Mucosa of rectum (tissue), 2 donors: Measurements from ENCODE around the gene LRP2BP.

Source experiments
- H3K27ac ChIP-seq, 2 donors: one replicate each; pipeline ENCODE4 v1.7.0; 2013; ENCODE audit warnings: inconsistent platforms in 2 of 2, low read depth in 2 of 2, low read length in 2 of 2
- H3K27me3 ChIP-seq, 2 donors: one replicate each; pipeline ENCODE4 v1.7.0; 2013; ENCODE audit warnings: low read length in 2 of 2; ENCODE audit not compliant: control insufficient read depth in 2 of 2, insufficient read depth in 2 of 2
- H3K36me3 ChIP-seq, 2 donors: one replicate each; pipeline ENCODE4 v1.7.0; 2013; ENCODE audit warnings: low read length in 2 of 2; ENCODE audit not compliant: control insufficient read depth in 2 of 2, insufficient read depth in 2 of 2
- H3K4me1 ChIP-seq, 2 donors: one replicate each; pipeline ENCODE4 v1.7.0; 2013; ENCODE audit warnings: low read length in 2 of 2, mild to moderate bottlenecking in 1 of 2; ENCODE audit not compliant: control insufficient read depth in 2 of 2, insufficient read depth in 2 of 2
- H3K4me3 ChIP-seq, 2 donors: one replicate each; pipeline ENCODE4 v1.7.0; 2013; ENCODE audit warnings: low read length in 2 of 2
- H3K9ac ChIP-seq, 2 donors: one replicate each; pipeline ENCODE4 v1.7.0; 2013; ENCODE audit warnings: low read length in 2 of 2, low read depth in 1 of 2, mild to moderate bottlenecking in 1 of 2
- H3K9me3 ChIP-seq, 2 donors: one replicate each; pipeline ENCODE4 v1.7.0; 2013; ENCODE audit warnings: low read length in 2 of 2; ENCODE audit not compliant: control insufficient read depth in 2 of 2
- donor health status: healthy.
- donor health status: Normal muscosa, but diverticular disease.

LRP2BP gene

DNA sequence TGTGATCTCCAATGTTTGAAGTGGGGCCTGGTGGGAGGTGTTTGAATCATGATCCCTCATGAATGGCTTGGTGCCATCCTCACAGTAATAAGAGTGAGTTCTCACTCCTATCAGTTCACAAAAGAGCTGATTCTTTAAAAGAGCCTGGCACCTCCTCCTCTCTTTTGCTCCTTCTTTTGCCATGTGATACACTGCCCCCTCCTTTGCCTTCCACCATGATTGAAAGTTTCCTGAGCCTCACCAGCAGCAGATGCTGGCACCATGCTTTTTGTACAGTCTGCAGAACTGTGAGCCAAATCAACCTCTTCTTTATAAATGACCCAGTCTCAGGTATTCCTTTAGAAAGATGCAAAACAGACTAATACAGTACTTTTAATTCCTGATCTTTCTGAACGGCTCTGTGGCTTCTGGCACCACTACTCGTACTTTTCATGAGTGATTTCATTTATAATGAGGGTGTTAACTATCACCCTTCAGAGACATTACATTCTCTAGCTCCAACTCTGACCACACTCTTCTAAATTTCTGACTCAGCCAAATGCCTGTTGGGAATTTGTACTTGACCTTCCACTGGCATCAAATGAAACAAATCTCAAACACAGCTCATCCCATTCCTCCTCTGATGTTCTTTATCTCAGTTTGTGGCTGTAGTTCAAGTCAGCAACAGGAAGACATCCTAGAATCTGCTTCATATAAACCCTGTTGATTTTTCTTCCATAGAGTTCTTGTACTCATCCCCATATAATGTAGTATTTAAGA, 25.8 kb upstream of the LRP2BP start:
- H3K27ac ChIP-seq, result no peak overlapping the region
- H3K9me3 ChIP-seq, result no peaks in the 10 kb centered on the region
- peaks cover 9 to 12% of the 10 kb centered on the region in 2 donors for H3K4me1 ChIP-seq
- no peak overlapping the region for H3K9ac ChIP-seq
- H3K36me3 ChIP-seq, result peaks cover 11 to 12% of the 10 kb centered on the region in 2 donors
- H3K27me3 ChIP-seq, result no peaks in the 10 kb centered on the region
- no peak overlapping the region for H3K4me3 ChIP-seq

DNA sequence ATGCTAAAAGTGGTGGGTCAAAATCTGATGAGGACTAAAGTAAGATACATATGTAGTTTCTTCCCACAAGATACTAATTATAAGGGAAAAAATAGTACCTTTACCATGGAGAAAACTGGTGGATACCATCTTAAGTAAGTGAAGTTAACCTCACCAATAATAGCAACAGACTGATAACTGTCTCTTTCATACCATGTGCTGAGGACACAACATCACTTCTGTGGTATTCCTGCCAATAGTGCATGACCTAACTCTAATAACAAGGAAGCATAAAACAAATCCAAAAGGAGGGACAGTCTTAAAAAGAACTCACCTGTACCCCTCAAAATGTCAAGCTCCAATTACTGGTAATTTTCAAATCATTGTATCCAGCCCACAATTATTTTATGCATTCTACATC, 21.2 kb upstream of the LRP2BP start:
- Histone ChIP-seq H3K4me3 (no peak overlapping the region), H3K27ac (no peak overlapping the region), H3K4me1 (no peaks in the 10 kb centered on the region), H3K9ac (no peak overlapping the region), H3K36me3 (peaks cover 32 to 38% of the 10 kb centered on the region in 2 donors), H3K27me3 (no peaks in the 10 kb centered on the region), H3K9me3 (no peaks in the 10 kb centered on the region)

DNA sequence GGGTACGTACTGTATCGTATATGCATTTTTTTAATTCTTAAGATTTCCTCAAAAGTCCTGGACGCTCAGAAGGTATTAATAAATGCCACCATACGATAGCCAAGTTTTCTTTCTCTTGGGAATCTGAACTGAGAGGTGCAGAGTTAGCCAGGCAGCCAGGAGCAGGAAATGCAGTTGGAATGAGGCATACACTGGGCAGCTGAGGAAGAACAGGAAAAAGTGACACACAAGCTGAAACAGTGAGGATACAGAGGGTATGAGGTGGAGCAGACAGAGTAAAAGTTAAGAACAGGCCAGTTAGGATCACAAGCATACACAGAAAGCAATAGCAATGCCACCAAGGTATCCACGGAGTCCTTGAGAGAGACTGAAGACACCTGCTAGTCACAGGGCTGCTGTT, 16.7 kb upstream of the LRP2BP start:
- Histone ChIP-seq H3K27me3 (no peaks in the 10 kb centered on the region), H3K9me3 (no peaks in the 10 kb centered on the region), H3K4me3 (no peak overlapping the region), H3K9ac (no peak overlapping the region), H3K36me3 (peaks cover 43 to 47% of the 10 kb centered on the region in 2 donors), H3K4me1 (peaks cover 0 to 3% of the 10 kb centered on the region in 2 donors), H3K27ac (no peak overlapping the region)

DNA sequence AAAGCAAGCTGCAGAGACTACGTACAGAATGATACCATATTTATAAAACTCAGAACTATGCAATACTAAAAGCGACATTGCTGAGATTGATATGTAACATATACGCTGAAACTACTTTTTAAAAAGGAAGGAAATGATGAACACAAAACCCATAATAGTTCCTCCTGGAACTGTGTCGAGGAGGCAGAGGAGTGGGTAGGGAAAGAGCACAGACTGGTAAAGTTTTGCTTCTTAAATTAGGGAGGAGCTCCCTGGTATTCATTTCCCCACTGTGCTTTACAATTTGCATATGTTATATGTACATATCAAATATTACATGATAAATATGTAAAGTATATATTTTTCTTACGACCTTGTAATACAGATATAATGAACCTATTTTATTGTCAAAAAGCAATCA, 16.1 kb upstream of the LRP2BP start:
- Histone ChIP-seq H3K9ac (no peak overlapping the region), H3K27ac (no peak overlapping the region), H3K27me3 (no peaks in the 10 kb centered on the region), H3K4me3 (no peak overlapping the region), H3K9me3 (no peaks in the 10 kb centered on the region), H3K36me3 (peaks cover 39 to 42% of the 10 kb centered on the region in 2 donors), H3K4me1 (peaks cover 0 to 3% of the 10 kb centered on the region in 2 donors)

DNA sequence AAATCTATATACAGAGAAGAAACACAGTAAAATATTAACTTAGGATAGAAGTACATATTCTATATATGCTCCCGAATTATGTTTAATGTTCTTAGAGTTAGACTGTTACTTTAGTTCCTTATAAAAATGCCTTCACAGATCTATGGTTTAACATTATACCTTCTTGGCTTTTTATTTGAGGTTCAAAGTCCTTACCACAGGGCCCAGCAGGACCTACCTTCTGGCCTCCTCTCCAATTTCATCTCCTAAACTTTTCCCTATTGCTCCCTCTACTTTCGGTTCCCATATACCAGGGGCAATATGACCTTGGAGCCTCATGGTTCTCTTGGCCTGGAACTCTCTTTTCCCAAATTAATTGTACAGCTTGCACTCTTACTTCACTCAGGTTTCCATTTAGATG, 12.7 kb upstream of the LRP2BP start:
- Histone ChIP-seq H3K4me3 (no peak overlapping the region), H3K36me3 (peaks cover 34 to 36% of the 10 kb centered on the region in 2 donors)

DNA sequence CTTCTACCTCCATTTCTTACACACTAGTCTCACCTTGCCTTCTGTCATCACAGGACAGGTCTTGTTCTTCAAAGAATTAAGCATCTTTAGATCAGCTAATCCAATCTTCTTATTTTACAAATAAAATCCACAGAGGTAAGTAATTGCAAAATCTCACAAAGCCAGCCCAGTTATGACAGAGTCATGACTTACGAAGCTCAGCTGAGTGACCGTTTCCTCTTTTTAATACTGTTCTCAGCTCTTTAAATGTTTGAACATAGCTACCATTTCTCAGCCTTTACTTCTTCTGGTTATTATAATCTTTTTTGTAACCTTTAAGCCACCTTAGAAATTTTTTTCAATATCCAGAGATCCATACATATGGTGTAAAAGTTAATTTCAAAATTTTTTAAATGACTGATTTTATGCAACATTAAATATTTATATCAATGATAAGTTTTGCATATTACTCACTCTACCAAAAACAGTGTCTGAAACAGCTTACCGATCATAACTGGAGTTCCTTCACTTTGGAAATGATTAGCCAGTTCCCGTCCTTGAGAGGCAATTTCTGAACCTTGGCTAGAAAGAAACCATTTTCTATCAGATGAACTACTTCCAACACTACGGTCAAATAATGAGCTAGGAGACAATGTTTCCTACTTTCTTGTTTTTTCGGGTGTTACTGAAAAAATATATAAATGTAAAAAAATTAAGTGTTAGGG, 9.7 kb upstream of the LRP2BP start:
- H3K9ac ChIP-seq, result no peak overlapping the region
- H3K27me3 ChIP-seq, result no peaks in the 10 kb centered on the region
- H3K4me3 ChIP-seq, result no peak overlapping the region
- H3K4me1 ChIP-seq, result peaks cover 0 to 3% of the 10 kb centered on the region in 2 donors
- no peak overlapping the region for H3K27ac ChIP-seq
- no peaks in the 10 kb centered on the region for H3K9me3 ChIP-seq
- peaks cover 34 to 46% of the 10 kb centered on the region in 2 donors for H3K36me3 ChIP-seq

More for the DNA sequence above, 12.7 kb upstream of the LRP2BP start:
- Histone ChIP-seq H3K4me1 (peaks cover 0 to 3% of the 10 kb centered on the region in 2 donors), H3K9ac (no peak overlapping the region), H3K27ac (no peak overlapping the region), H3K27me3 (no peaks in the 10 kb centered on the region), H3K9me3 (no peaks in the 10 kb centered on the region)

DNA sequence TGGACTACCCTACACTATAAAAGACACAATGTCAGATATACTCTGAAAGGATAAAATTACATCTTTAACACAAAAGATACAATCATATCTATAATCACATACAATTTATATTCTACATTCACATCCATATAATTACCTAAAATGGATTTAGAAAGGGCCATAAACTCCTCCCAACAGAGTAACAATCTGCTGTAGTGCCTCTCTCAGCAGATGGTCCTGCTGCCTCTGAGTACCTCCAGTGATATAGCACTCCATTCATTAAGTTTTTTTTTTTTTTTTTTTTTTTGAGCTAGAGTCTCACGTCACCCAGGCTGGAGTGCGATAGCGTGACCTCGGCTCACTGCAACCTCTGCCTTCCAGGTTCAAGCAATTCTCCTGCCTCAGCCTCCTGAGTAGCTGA, 8.3 kb upstream of the LRP2BP start:
- no peak overlapping the region for H3K27ac ChIP-seq

DNA sequence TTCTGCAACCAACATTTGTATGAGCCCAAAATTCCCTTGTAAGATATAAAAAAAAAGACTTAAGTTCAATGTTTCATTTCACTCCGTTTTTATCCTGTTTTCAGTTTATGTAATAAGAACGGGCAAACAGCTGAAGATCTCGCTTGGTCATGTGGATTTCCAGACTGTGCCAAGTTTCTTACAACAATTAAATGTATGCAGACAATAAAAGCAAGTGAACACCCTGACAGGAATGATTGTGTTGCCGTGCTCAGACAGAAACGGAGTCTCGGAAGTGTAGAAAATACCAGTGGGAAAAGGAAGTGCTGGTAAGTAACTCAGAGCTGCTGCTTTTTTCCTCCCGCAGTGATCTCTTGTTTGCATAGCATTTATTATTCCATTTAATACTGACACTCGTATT, 3.7 kb upstream of the LRP2BP start:
- Histone ChIP-seq H3K9me3 (no peaks in the 10 kb centered on the region), H3K27me3 (no peaks in the 10 kb centered on the region), H3K4me1 (peaks cover 8 to 10% of the 10 kb centered on the region in 2 donors), H3K36me3 (peaks cover 17 to 21% of the 10 kb centered on the region in 2 donors), H3K9ac (no peak overlapping the region), H3K27ac (peak overlapping the region in 1 of 2 donors; percentile 49), H3K4me3 (peak overlapping the region; percentile 21 to 38)

More for the DNA sequence above, 8.3 kb upstream of the LRP2BP start:
- Histone ChIP-seq H3K4me3 (no peak overlapping the region), H3K36me3 (peaks cover 41 to 46% of the 10 kb centered on the region in 2 donors), H3K4me1 (peaks cover 5 to 12% of the 10 kb centered on the region in 2 donors), H3K9ac (no peak overlapping the region), H3K27me3 (no peaks in the 10 kb centered on the region), H3K9me3 (no peaks in the 10 kb centered on the region)

DNA sequence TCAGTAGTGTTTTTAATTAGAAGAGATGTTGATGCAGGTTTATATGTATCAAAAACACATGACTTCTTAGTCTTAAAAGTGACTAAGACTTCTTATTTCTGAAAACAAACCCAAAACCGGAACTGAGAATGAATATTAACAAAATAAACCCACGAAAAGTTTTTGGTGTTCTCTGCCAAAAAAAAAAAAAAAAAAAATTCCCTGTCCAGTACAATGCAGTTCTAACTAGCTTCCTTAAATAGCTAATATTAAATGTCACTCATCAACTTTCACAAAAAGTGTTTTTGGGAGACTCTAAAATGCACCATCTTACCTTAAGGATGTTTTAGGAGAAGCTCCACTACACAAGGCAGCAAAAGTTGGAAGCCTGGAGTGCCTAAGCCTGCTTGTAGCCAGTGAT, 2.9 kb upstream of the LRP2BP start:
- H3K27me3 ChIP-seq, result no peaks in the 10 kb centered on the region
- H3K4me3 ChIP-seq, result no peak overlapping the region
- no peaks in the 10 kb centered on the region for H3K9me3 ChIP-seq
- no peak overlapping the region for H3K9ac ChIP-seq
- H3K4me1 ChIP-seq, result peaks cover 8 to 10% of the 10 kb centered on the region in 2 donors
- H3K27ac ChIP-seq, result peak overlapping the region in 1 of 2 donors; percentile 45
- peaks cover 17 to 21% of the 10 kb centered on the region in 2 donors for H3K36me3 ChIP-seq

DNA sequence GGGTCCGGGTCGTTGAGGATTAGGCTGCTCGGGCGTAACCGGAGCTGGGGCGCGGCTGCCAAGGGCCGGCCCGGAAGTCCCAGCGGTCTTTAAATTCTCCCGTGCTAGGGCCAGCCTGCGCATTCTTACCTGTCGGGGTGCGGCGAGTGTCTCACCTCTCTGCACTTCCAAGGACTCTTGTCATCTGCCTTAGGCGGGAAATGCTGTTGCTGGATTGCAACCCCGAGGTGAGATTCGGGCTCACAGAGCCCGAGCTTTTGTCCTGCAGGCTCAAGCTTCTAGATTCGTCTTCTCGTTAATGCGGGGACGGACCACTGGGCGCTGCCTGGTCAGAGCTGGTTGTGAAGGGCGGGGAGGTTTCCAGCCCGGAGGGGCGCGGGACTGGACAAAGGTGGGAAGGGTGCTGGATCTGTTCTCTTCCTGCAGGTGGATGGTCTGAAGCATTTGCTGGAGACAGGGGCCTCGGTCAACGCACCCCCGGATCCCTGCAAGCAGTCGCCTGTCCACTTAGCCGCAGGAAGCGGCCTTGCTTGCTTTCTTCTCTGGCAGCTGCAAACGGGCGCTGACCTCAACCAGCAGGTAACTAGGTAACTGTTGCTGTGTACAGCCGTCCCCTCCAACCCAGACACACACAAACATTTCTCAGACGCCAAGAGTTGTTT, 1.1 kb upstream of the LRP2BP start, which contains the start of gene ANKRD37:
TSS of gene ANKRD37 (plus strand) at position 118 of the 662 bp plus-strand sequence. CDS start at position 201, 83 bp downstream.
- H3K4me1 ChIP-seq, result peaks cover 8 to 10% of the 10 kb centered on the region in 2 donors

More for the DNA sequence above, 1.1 kb upstream of the LRP2BP start, which contains the start of gene ANKRD37:
- Histone ChIP-seq H3K27ac (peak within 1 kb of the TSS; percentile 99 to 100), H3K27me3 (no peaks in the 10 kb centered on the region), H3K4me3 (peak within 1 kb of the TSS; percentile 82 to 86), H3K9ac (peak within 1 kb of the TSS; percentile 83 to 97), H3K9me3 (no peaks in the 10 kb centered on the region), H3K36me3 (peaks cover 13 to 16% of the 10 kb centered on the region in 2 donors)
